ENCODE results near the gene WASF3. TPM values are rescaled to one million over a fixed set of nuclear protein-coding genes. Genes with fewer than 3 reads are reported as not detected.

WASF3 gene
- total RNA-seq, 4 donors from 2014 or later, result 5.9 to 37.5 (median 12.5) TPM

DNA sequence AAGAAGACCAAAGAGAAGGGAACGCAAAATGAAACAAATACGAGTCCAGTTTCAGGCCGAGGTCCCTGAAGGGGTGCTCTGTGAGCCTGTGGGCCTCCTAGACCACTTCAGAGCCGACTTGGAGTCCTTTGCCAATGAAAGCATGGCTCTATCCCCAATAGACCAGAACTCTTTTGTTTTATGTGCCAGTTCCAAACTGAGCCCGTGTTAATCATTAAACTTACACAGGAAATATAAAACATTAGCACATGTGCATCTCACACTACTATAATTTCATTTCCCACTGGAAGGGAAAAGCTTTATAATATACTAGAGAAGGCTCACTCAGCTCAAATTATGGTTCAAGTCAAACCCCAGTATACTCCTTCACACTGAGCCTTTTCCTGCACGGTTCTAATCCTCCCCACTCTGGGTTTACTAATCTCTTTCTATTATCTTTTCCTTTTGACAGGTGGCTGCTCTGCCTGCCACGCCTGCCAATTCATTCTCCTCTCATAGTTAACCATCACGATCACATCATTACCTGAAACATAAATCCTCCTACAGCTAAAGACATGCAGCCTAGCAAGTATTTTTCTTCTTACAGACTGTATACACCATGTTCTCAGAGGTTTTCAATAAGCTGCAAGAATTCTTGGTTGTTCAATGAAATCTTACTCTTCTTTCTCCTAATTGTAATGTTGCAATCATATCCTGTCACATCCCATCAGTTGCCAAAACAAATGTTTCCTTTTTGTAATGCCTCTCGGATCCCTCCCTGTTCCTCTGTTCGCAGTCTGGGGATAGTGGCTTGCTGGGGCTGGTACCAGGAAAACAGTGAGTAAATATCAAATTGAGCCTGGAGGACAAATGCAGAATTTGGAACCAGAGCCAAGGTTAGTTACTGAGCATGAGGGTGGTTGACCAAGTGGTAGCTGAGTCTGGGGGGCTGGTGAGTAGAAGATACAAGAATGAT is 18.8 kb upstream of the WASF3 start:
- no peak overlapping the region for H3K27ac ChIP-seq
- no peaks in the 10 kb centered on the region for H3K4me1 ChIP-seq
- no peaks in the 10 kb centered on the region for H3K27me3 ChIP-seq
- no peak for DNase-seq
- no peaks in the 10 kb centered on the region for H3K9me3 ChIP-seq
- no peaks in the 10 kb centered on the region for H3K36me3 ChIP-seq
- intact Hi-C loops (cut with DNase I; ENCODE audit: low total_unique reads), result no loop called here
- TF ChIP-seq POLR2A (IDR thresholded peaks at IDR 0.05), result no peak
- TF ChIP-seq, protein P1, sequence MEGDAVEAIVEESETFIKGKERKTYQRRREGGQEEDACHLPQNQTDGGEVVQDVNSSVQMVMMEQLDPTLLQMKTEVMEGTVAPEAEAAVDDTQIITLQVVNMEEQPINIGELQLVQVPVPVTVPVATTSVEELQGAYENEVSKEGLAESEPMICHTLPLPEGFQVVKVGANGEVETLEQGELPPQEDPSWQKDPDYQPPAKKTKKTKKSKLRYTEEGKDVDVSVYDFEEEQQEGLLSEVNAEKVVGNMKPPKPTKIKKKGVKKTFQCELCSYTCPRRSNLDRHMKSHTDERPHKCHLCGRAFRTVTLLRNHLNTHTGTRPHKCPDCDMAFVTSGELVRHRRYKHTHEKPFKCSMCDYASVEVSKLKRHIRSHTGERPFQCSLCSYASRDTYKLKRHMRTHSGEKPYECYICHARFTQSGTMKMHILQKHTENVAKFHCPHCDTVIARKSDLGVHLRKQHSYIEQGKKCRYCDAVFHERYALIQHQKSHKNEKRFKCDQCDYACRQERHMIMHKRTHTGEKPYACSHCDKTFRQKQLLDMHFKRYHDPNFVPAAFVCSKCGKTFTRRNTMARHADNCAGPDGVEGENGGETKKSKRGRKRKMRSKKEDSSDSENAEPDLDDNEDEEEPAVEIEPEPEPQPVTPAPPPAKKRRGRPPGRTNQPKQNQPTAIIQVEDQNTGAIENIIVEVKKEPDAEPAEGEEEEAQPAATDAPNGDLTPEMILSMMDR (IDR thresholded peaks at IDR 0.05), result no peak
- H3K4me3 ChIP-seq, result no peak overlapping the region

DNA sequence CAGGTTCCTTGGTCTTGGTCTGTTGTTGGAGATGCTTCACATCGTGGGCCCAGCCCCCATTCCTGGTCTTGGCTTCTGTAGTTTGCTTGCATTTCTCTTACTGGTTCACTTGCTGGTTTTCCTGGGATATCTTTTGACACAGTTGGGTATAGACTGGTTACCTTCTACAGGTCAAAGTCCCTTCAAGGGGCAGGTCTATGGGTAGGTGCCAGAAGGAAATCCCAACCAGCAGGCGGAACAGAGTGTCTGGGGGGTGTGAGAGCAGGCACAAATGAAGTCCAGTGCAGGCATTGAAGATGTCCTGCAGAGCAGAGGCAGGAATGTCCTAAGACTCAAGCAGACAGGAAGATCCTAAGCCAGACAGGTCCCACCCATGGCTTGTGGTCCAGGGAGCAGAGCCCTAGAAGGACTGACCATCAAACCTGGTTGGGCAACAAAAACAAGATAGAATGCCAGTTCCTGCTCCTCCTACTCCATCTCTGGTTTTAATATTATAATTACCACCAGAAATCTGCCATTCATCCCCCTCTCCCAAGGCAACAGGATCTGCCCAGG is 17.7 kb upstream of the WASF3 start:
- Histone ChIP-seq H3K27me3 (no peaks in the 10 kb centered on the region), H3K4me3 (no peak overlapping the region), H3K27ac (no peak overlapping the region), H3K36me3 (no peaks in the 10 kb centered on the region), H3K9me3 (no peaks in the 10 kb centered on the region), H3K4me1 (no peaks in the 10 kb centered on the region)
- intact Hi-C loops (cut with DNase I; ENCODE audit: low total_unique reads), result no loop called here
- TF ChIP-seq POLR2A (IDR thresholded peaks at IDR 0.05), result no peak
- TF ChIP-seq, protein P1 (IDR thresholded peaks at IDR 0.05), result no peak
- no peak for DNase-seq

DNA sequence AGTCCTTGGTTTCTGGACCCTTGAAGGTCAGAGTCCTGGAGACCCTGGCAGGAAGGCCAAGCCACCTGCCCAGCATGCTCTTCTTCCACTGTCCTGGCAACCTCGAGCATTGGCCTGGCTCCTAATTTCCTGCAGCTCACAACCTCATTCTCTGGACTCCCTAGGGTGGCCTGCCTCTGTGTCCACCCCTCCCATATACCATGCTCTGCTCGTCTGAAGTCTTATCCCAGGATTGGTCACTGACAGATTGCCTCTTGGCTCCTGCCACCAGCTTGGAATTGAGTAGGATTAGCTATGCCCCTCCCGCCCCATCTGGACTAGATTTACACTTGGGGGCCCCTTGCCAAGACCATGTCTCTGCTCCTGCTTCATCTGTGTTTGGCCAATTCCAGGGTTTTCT is 17.1 kb upstream of the WASF3 start:
- Histone ChIP-seq H3K4me1 (no peaks in the 10 kb centered on the region), H3K36me3 (no peaks in the 10 kb centered on the region), H3K27me3 (no peaks in the 10 kb centered on the region), H3K27ac (no peak overlapping the region), H3K9me3 (no peaks in the 10 kb centered on the region), H3K4me3 (no peak overlapping the region)
- no peak for TF ChIP-seq POLR2A (IDR thresholded peaks at IDR 0.05)
- TF ChIP-seq, protein P1 (IDR thresholded peaks at IDR 0.05), result no peak
- DNase-seq, result no peak
- intact Hi-C loops (cut with DNase I; ENCODE audit: low total_unique reads), result no loop called here

DNA sequence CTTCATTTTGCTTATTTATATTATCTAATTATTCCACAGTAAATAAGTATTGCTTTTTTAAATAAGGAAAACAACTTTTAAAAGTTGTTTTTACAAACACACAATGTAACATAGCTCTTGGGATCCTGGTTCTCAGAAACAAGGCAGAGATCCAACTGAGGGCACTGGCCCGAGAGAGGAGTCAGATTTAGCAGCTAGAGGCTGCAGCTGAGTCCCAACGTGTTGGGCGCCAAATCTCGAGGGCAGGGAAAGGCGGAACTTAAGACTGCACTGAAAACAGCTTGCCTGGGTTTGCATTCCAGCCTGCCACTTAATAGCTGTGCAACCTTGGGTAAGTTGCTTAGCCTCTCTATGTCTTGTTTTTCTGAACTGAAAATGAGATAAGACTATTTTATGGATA is 16.4 kb upstream of the WASF3 start:
- Histone ChIP-seq H3K27ac (no peak overlapping the region), H3K27me3 (no peaks in the 10 kb centered on the region), H3K4me3 (no peak overlapping the region), H3K4me1 (no peaks in the 10 kb centered on the region), H3K9me3 (no peaks in the 10 kb centered on the region), H3K36me3 (no peaks in the 10 kb centered on the region)
- DNase-seq, result no peak
- TF ChIP-seq POLR2A (IDR thresholded peaks at IDR 0.05), result no peak
- TF ChIP-seq, protein P1 (IDR thresholded peaks at IDR 0.05), result no peak
- intact Hi-C loops (cut with DNase I; ENCODE audit: low total_unique reads), result no loop called here
